IPS DF 6.9 (cell line): ENCODE measurements around the gene SIK1.
"Not testable (repeated sequence)": the region's sequence is repeated elsewhere in the genome, so short reads cannot be mapped to it uniquely, and the experiment has no call there.

ENCODE experiments used
- DNase-seq: peaks from one replicate; pipeline ENCODE4 v3.0.0-alpha.2; 2013; ENCODE audit warnings: low read depth, low spot score
- H3K27ac ChIP-seq: one replicate; pipeline ENCODE4 v1.5.1; 2013; ENCODE audit warnings: low read length, control low read depth
- H3K27me3 ChIP-seq: 2 replicates; pipeline ENCODE4 v1.6.1; 2013; ENCODE audit warnings: mild to moderate bottlenecking, low read length; ENCODE audit not compliant: control insufficient read depth, insufficient read depth
- H3K36me3 ChIP-seq: 2 replicates; pipeline ENCODE4 v1.6.1; 2013; ENCODE audit warnings: low read length; ENCODE audit not compliant: control insufficient read depth, insufficient read depth
- H3K4me1 ChIP-seq: 2 replicates; pipeline ENCODE4 v1.6.1; 2013; ENCODE audit warnings: low read length; ENCODE audit not compliant: control insufficient read depth, insufficient read depth
- H3K4me3 ChIP-seq: 2 replicates; pipeline ENCODE4 v1.5.1; 2013; ENCODE audit warnings: mild to moderate bottlenecking, low read length
- H3K9me3 ChIP-seq: 2 replicates; pipeline ENCODE4 v1.6.1; 2013; ENCODE audit warnings: low read length, inconsistent platforms; ENCODE audit not compliant: control insufficient read depth, insufficient read depth
- WGBS: extraction: QIAGEN DNeasy Blood & Tissue Kit; methylation state at CpG from one replicate; pipeline ENCODE4 v1.1.7; 2013; ENCODE audit warnings: mixed read lengths, missing lambda C conversion rate; ENCODE audit not compliant: insufficient read length, insufficient coverage; 5-methylcytosine and 5-hydroxymethylcytosine counted together

Gene SIK1

GRCh38 chr21:43426404-43427241, at the start of gene SIK1:
TSS of gene SIK1 (minus strand) at chr21:43427131. CDS start at chr21:43426178, 953 bp downstream.
- H3K27me3 ChIP-seq, H3K4me3 ChIP-seq, H3K36me3 ChIP-seq, H3K9me3 ChIP-seq, DNase-seq, H3K4me1 ChIP-seq, H3K27ac ChIP-seq: not testable (repeated sequence)
- WGBS = no CpG with 5 or more reads among the region's 120 CpGs

GRCh38 chr21:43471597-43472242, 44.8 kb upstream of the SIK1 start:
- H3K9me3 ChIP-seq, DNase-seq, H3K27me3 ChIP-seq, H3K4me1 ChIP-seq, H3K4me3 ChIP-seq, H3K36me3 ChIP-seq, H3K27ac ChIP-seq: not testable (repeated sequence)
- WGBS = no CpG with 5 or more reads among the region's 16 CpGs

- H3K9me3 ChIP-seq, DNase-seq, H3K4me3 ChIP-seq, H3K27me3 ChIP-seq, H3K27ac ChIP-seq, H3K4me1 ChIP-seq, H3K36me3 ChIP-seq: not testable (repeated sequence)
- WGBS = no CpG with 5 or more reads among the region's 31 CpGs
These were observed 43.0 kb upstream of the SIK1 start for GRCh38 chr21:43469719-43470458.

GRCh38 chr21:43467785-43468184, 40.9 kb upstream of the SIK1 start:
- DNase-seq = no peak
- 100% methylated on average over 1 of the region's 1 CpG for WGBS
- no peak overlapping the region for H3K4me3 ChIP-seq
- no peak overlapping the region for H3K27ac ChIP-seq
- no peaks in the 10 kb centered on the region for H3K27me3 ChIP-seq
- no peaks in the 10 kb centered on the region for H3K4me1 ChIP-seq
- no peaks in the 10 kb centered on the region for H3K9me3 ChIP-seq
- no peaks in the 10 kb centered on the region for H3K36me3 ChIP-seq

GRCh38 chr21:43465159-43465558, 38.2 kb upstream of the SIK1 start:
- H3K36me3 ChIP-seq, DNase-seq, H3K4me3 ChIP-seq, H3K9me3 ChIP-seq, H3K27ac ChIP-seq, H3K27me3 ChIP-seq, H3K4me1 ChIP-seq: not testable (repeated sequence)
- no CpG with 5 or more reads among the region's 5 CpGs for WGBS

- no CpG with 5 or more reads among the region's 20 CpGs for WGBS
- not testable (repeated sequence) for H3K27ac ChIP-seq, H3K4me1 ChIP-seq, DNase-seq, H3K4me3 ChIP-seq, H3K27me3 ChIP-seq, H3K9me3 ChIP-seq, H3K36me3 ChIP-seq
These were observed 36.7 kb upstream of the SIK1 start for GRCh38 chr21:43463498-43464261.

GRCh38 chr21:43462932-43463331, 36.0 kb upstream of the SIK1 start:
- not testable (repeated sequence) for H3K4me1 ChIP-seq, H3K36me3 ChIP-seq, H3K27ac ChIP-seq, H3K27me3 ChIP-seq, H3K9me3 ChIP-seq, H3K4me3 ChIP-seq, DNase-seq
- WGBS = no CpG with 5 or more reads among the region's 17 CpGs

- WGBS = no CpG with 5 or more reads among the region's 13 CpGs
- H3K36me3 ChIP-seq, H3K9me3 ChIP-seq, H3K4me1 ChIP-seq, H3K4me3 ChIP-seq, H3K27me3 ChIP-seq, DNase-seq, H3K27ac ChIP-seq: not testable (repeated sequence)
These were observed 33.5 kb upstream of the SIK1 start for GRCh38 chr21:43460475-43460874.

- H3K27me3 ChIP-seq, H3K36me3 ChIP-seq, DNase-seq, H3K9me3 ChIP-seq, H3K4me3 ChIP-seq, H3K27ac ChIP-seq, H3K4me1 ChIP-seq: not testable (repeated sequence)
- WGBS = no CpG with 5 or more reads among the region's 12 CpGs
These were observed 32.1 kb upstream of the SIK1 start for GRCh38 chr21:43458995-43459394.
